ENCODE data around the gene MRPL46.

The MRPL46 gene

GRCh38 chr15:88465633-88466224 is 1.5 kb downstream of the MRPL46 start:
- TF ChIP-seq GATA3 (IDR thresholded peaks at IDR 0.05; ENCODE audit: low read depth, low read length) (no peak), GATA2 (IDR thresholded peaks at IDR 0.05; ENCODE audit: low read depth, low read length) (no peak)

GRCh38 chr15:88463870-88464532 is 3.2 kb downstream of the MRPL46 start:
- TF ChIP-seq GATA3 (IDR thresholded peaks at IDR 0.05; ENCODE audit: low read depth, low read length) (no peak), GATA2 (IDR thresholded peaks at IDR 0.05; ENCODE audit: low read depth, low read length) (no peak)

GRCh38 chr15:88456733-88457132 is 10.5 kb downstream of the MRPL46 start:
- TF ChIP-seq GATA3 (IDR thresholded peaks at IDR 0.05; ENCODE audit: low read depth, low read length) = no peak

GRCh38 chr15:88454867-88455810 is 12.0 kb downstream of the MRPL46 start:
- TF ChIP-seq GATA2 (IDR thresholded peaks at IDR 0.05; ENCODE audit: low read depth, low read length) (no peak), GATA3 (IDR thresholded peaks at IDR 0.05; ENCODE audit: low read depth, low read length) (no peak)

GRCh38 chr15:88454236-88454635 is 13.0 kb downstream of the MRPL46 start:
- TF ChIP-seq GATA3 (IDR thresholded peaks at IDR 0.05; ENCODE audit: low read depth, low read length) (no peak), GATA2 (IDR thresholded peaks at IDR 0.05; ENCODE audit: low read depth, low read length) (no peak)

- TF ChIP-seq GATA3 (IDR thresholded peaks at IDR 0.05; ENCODE audit: low read depth, low read length) = no peak
- TF ChIP-seq GATA2 (IDR thresholded peaks at IDR 0.05; ENCODE audit: low read depth, low read length) = no peak
These were observed 13.5 kb downstream of the MRPL46 start for GRCh38 chr15:88453651-88454050.

GRCh38 chr15:88450125-88450798 is 16.9 kb downstream of the MRPL46 start:
- TF ChIP-seq GATA2 (IDR thresholded peaks at IDR 0.05; ENCODE audit: low read depth, low read length) (no peak), GATA3 (IDR thresholded peaks at IDR 0.05; ENCODE audit: low read depth, low read length) (no peak)

- no peak for TF ChIP-seq GATA3 (IDR thresholded peaks at IDR 0.05; ENCODE audit: low read depth, low read length)
- TF ChIP-seq GATA2 (IDR thresholded peaks at IDR 0.05; ENCODE audit: low read depth, low read length) = no peak
These were observed 17.6 kb downstream of the MRPL46 start for GRCh38 chr15:88449581-88449980.

- peak; percentile 93 for TF ChIP-seq GATA2 (IDR thresholded peaks at IDR 0.05; ENCODE audit: low read depth, low read length)
- TF ChIP-seq GATA3 (IDR thresholded peaks at IDR 0.05; ENCODE audit: low read depth, low read length) = peak; percentile 81
These were observed 18.2 kb downstream of the MRPL46 start for GRCh38 chr15:88448991-88449461.

GRCh38 chr15:88447741-88448140 is 19.4 kb downstream of the MRPL46 start:
- TF ChIP-seq GATA2 (IDR thresholded peaks at IDR 0.05; ENCODE audit: low read depth, low read length) (no peak), GATA3 (IDR thresholded peaks at IDR 0.05; ENCODE audit: low read depth, low read length) (no peak)

GRCh38 chr15:88447206-88447605 is 20.0 kb downstream of the MRPL46 start:
- TF ChIP-seq GATA2 (IDR thresholded peaks at IDR 0.05; ENCODE audit: low read depth, low read length) (no peak), GATA3 (IDR thresholded peaks at IDR 0.05; ENCODE audit: low read depth, low read length) (no peak)

GRCh38 chr15:88441076-88441730 is 26.0 kb downstream of the MRPL46 start:
- TF ChIP-seq GATA2 (IDR thresholded peaks at IDR 0.05; ENCODE audit: low read depth, low read length) (no peak), GATA3 (IDR thresholded peaks at IDR 0.05; ENCODE audit: low read depth, low read length) (no peak)

- TF ChIP-seq GATA3 (IDR thresholded peaks at IDR 0.05; ENCODE audit: low read depth, low read length) (no peak), GATA2 (IDR thresholded peaks at IDR 0.05; ENCODE audit: low read depth, low read length) (no peak)
These were observed 27.2 kb downstream of the MRPL46 start for GRCh38 chr15:88440021-88440420.

Data from SH-SY5Y (cell line).